ENCODE results near the gene PCCA. TPM values are rescaled to one million over a fixed set of nuclear protein-coding genes. Genes with fewer than 3 reads are reported as not detected.

PCCA gene
- total and polyA plus RNA-seq, 2 donors (not counting 3 experiments of a cell fraction or from before 2014, with no cell fraction given): 5.7 to 20.2 TPM

- intact Hi-C loops (cut with micrococcal nuclease): no loop called here
- TF ChIP-seq FOS (IDR thresholded peaks at IDR 0.05; ENCODE audit: borderline replicate concordance, insufficient read depth, low read length): no peak
- TF ChIP-seq GATA2 (IDR thresholded peaks at IDR 0.05; ENCODE audit: insufficient read depth, insufficient read length, low read depth, low read length): no peak
- no peak for TF ChIP-seq POLR2A (IDR thresholded peaks at IDR 0.05; ENCODE audit: low read depth, low read length)
- no peak for TF ChIP-seq MYC (IDR thresholded peaks at IDR 0.05; ENCODE audit: low read depth, low read length)
- TF ChIP-seq EZH2 (IDR thresholded peaks at IDR 0.05; ENCODE audit: borderline replicate concordance, low read depth, low read length, severe bottlenecking): no peak
- no peak for TF ChIP-seq MAX (IDR thresholded peaks at IDR 0.05; ENCODE audit: insufficient read depth, insufficient read length)
- TF ChIP-seq CTCF (IDR thresholded peaks at IDR 0.05; ENCODE audit: extremely low read depth in 1 of 2, insufficient read depth in 1 of 2, low read depth in 1 of 2, low read length in 2 of 2): no peak
- TF ChIP-seq POLR2AphosphoS5 (IDR thresholded peaks at IDR 0.05; ENCODE audit: insufficient read depth, low read depth, low read length): no peak
- no peak for TF ChIP-seq JUN (IDR thresholded peaks at IDR 0.05; ENCODE audit: borderline replicate concordance, insufficient read depth, insufficient read length, low read depth)
- Histone ChIP-seq H3K4me3 (replicated peaks in 1 of 3; ENCODE audit: insufficient read depth in 1 of 3, low read depth in 1 of 3, low read length in 3 of 3) (no peak overlapping the region), H3K9me3 (replicated peaks; ENCODE audit: control insufficient read depth, insufficient read depth, low read length) (no peaks in the 10 kb centered on the region), H3K27me3 (ENCODE audit: control insufficient read depth in 2 of 2, insufficient read depth in 2 of 2, low read length in 2 of 2) (no peaks in the 10 kb centered on the region), H3K4me2 (ENCODE audit: insufficient read depth, low read length) (no peak overlapping the region), H3K9ac (replicated peaks; ENCODE audit: extremely low read depth, insufficient read depth, low read length) (no peak overlapping the region), H3K4me1 (ENCODE audit: control insufficient read depth, extremely low read depth, insufficient read depth, low read length) (no peaks in the 10 kb centered on the region), H3K9me1 (replicated peaks; ENCODE audit: control insufficient read depth, extremely low read depth, insufficient read depth, low read length) (no peaks in the 10 kb centered on the region), H3K79me2 (ENCODE audit: control insufficient read depth, insufficient read depth, low read length) (no peaks in the 10 kb centered on the region), H3K27ac (ENCODE audit: insufficient read depth, low read depth, low read length) (no peak overlapping the region), H3K36me3 (ENCODE audit: control insufficient read depth in 2 of 2, extremely low read depth in 1 of 2, insufficient read depth in 2 of 2, low read length in 2 of 2) (no peaks in the 10 kb centered on the region), H4K20me1 (replicated peaks; ENCODE audit: control insufficient read depth, extremely low read depth, insufficient read depth, low read length) (no peaks in the 10 kb centered on the region), H2AFZ (ENCODE audit: low read depth, low read length) (no peak overlapping the region)
- BruUV-seq (replicated peaks): no TSS peak
- no peak for FAIRE-seq
- DNase-seq (ENCODE audit: low read depth, low spot score): no peak
- ChIA-PET POLR2A (no interaction called here), CTCF (interaction anchor here (1.4 kb wide), 1 partner anchor 20 kb away, joined by 5 read pairs; no protein-coding TSS in a partner anchor)
- dilution Hi-C loops (cut with MboI; ENCODE audit: extremely low pct_ligation_motif_present, low sequenced_read_pairs): no loop called here
Measured at GRCh38 chr13:100552755-100553154, 463.9 kb downstream of the PCCA start.
